VCaP (cell line): Measurements from ENCODE around the gene CTNNA1.
A peak's percentile ranks its signal among the peaks of the same experiment; 100 is the strongest.

Experiments
- H3K27ac ChIP-seq: fragments of 450-650 bp; 2 replicates; pipeline ENCODE4 v1.5.1; 2017
- TF ChIP-seq, protein P1 (sequence below): fragments of 450-650 bp; conservative IDR thresholded peaks from 2 replicates; pipeline ENCODE4 v1.5.1; 2017; ENCODE audit warnings: mild to moderate bottlenecking, moderate library complexity

CTNNA1 gene

DNA sequence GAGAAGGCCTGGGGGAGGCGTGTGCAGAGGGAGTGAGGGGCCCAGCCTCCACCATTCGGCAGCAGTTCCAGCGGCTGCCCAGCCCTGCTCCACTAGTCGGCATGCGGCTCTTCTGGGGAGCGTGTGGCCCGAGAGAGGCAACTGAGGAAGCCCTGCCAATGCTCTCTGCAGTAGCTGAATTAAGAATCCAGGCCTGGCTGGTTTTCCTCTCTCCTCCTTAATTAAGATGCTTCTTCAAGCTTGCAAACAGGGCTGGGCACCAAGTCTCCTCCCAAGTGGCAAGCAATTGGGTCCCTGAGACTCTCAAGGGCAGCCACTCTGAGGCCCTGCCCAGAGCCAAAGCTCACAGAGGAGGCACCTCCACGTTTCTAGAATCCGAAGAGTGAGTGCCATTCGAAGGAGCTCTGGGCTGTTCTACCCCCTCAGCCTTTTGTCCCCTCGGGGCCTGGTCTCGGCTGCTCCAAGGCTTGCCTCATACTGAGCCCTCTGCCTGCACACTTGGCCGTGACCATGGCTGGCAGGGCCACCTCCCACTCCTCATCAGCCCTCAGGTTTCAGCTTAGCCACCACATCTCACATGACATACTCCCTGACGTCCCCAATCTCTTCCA lies 197.3 kb downstream of the CTNNA1 start:
- TF ChIP-seq, protein P1, sequence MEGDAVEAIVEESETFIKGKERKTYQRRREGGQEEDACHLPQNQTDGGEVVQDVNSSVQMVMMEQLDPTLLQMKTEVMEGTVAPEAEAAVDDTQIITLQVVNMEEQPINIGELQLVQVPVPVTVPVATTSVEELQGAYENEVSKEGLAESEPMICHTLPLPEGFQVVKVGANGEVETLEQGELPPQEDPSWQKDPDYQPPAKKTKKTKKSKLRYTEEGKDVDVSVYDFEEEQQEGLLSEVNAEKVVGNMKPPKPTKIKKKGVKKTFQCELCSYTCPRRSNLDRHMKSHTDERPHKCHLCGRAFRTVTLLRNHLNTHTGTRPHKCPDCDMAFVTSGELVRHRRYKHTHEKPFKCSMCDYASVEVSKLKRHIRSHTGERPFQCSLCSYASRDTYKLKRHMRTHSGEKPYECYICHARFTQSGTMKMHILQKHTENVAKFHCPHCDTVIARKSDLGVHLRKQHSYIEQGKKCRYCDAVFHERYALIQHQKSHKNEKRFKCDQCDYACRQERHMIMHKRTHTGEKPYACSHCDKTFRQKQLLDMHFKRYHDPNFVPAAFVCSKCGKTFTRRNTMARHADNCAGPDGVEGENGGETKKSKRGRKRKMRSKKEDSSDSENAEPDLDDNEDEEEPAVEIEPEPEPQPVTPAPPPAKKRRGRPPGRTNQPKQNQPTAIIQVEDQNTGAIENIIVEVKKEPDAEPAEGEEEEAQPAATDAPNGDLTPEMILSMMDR: no peak
- H3K27ac ChIP-seq: peak overlapping the region; percentile 76

DNA sequence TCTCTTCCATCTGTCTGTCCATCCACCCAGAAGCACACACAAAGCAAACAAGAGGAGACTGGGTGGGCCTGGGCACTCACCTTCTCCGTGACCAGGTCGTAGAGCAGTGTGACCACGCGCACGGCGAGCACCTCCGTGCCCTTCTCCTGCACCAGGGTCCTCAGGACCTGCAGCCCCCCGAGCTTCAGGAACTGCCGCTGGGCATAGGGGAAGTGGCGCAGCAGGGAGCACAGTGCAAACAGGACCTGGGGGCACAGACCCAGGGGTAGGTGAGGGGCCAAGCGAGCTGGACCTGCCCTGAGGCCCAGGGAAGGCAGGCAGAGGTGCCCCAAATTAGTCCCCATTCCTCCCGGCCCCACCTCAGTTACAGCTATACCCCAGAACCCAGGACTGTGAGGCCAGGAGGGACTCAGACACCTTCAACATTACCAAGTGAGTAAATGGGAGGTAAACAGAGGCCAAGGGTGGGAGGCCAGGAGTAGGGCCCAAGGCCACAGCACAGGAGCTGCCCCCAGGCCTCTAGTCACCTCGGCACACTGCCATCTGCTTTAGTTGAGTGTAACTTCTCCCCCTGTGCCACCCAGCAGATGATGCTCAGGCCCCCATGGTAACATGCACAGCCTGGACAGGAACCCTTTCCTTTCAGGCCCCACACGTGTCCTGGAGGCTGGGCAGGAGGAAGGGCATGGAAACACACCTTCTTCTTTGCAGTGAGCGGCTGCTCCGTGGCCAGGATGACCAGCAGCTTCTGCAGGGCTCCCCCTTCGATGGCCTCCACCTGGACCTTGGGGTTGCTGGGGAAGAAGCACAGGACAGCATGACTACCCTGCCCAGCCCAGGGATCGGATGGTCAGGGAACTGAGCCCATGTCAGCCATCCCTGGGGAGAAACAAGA lies 198.1 kb downstream of the CTNNA1 start:
- peak overlapping the region; percentile 83 for H3K27ac ChIP-seq
- TF ChIP-seq, protein P1: no peak

DNA sequence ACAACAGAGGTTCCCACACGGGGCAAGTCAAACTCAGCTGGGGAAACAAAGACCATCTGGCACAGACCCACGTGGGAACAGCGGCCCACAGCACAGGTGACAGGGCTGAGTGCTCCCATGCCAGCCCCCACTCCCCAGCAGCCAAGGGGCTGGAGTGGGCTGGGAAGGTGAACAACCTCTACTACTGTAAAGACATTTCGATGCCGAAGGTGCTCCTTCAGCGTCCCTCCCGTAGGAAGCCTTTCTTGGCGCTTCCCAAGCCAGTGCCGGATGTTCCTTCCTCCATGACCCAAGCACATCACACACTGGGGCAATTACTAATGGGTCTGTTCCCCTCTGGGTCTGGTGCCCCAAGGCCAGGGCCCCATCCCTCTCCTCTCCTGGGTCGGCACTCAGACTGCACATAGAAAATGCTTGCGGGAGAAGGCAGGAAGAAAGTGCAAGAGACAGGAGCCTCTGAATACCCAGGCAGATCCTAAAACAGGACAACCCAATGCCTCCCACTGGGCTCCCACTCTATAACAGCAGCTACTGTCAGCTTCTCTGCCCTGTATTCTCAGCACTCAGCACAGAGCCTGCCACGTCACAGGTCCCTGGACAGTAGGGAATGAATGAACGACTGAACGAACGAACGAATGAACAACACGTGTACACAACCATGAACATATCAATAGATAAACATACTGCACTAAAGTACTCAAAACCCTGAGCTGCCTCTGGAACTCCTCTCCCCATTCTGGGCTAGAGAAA lies 198.9 kb downstream of the CTNNA1 start:
- TF ChIP-seq, protein P1: no peak
- H3K27ac ChIP-seq: peak overlapping the region; percentile 83

DNA sequence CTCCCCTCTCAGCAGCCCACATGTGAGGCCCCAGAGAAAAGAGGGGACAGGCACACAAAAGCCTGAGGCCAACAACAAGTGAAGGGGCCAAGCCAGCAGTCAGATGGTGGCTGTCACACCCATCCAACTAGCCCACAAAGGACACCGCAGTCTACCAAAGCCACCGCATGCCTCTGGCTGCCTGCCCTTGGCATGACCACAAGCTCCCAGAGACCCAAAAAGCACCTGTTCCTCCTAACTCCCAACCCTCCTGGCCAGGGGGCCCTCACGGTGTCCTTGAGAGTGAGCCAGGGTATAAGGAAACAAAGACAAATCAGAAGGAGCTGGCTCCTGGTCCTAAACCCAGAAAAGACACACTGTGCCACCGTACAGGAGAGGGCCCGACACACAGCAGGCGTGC lies 199.7 kb downstream of the CTNNA1 start:
- H3K27ac ChIP-seq: peak overlapping the region; percentile 83
- TF ChIP-seq, protein P1: no peak

DNA sequence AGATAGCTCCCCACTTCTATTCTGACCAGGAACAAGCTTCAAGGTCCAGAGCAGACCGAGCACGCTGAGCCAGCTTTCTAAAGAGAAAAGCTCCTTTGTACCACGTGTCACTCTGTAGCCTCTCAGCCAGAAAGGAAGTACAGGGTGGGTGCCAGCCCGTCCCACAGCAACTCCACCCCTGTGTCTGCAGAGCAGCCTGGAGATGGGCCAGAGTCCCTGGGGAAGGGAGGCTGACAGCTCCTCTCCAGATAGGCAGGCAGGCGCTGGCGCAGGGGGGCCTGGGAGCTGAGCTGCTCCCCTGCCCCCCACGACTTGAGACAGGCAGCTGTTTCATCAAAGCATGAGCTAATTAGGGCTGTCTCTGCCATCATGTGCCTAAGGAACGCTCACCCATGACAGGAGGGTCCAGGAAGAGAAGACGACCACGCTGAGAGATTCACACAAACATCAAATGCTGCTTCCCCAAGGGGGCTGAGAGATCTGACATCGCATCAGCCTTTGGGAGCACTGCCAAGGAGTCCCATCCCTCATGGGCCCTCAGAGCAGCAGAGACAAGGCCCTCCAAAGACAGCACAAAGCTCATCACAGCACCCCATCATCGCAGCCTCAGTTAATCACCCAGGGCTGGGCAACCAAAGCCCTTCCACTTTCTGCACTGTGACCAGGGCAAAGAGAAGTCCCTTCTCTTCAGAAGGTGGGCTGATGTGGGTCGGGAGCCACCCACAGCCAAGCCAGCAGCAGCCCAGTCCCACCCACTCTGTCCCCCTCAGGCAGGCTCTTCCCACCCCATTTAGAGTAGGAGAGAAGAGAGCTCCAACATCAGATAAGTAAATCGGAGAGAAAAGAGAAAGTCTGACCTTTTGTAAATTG lies 200.4 kb downstream of the CTNNA1 start:
- TF ChIP-seq, protein P1: no peak
- H3K27ac ChIP-seq: peak overlapping the region; percentile 83

DNA sequence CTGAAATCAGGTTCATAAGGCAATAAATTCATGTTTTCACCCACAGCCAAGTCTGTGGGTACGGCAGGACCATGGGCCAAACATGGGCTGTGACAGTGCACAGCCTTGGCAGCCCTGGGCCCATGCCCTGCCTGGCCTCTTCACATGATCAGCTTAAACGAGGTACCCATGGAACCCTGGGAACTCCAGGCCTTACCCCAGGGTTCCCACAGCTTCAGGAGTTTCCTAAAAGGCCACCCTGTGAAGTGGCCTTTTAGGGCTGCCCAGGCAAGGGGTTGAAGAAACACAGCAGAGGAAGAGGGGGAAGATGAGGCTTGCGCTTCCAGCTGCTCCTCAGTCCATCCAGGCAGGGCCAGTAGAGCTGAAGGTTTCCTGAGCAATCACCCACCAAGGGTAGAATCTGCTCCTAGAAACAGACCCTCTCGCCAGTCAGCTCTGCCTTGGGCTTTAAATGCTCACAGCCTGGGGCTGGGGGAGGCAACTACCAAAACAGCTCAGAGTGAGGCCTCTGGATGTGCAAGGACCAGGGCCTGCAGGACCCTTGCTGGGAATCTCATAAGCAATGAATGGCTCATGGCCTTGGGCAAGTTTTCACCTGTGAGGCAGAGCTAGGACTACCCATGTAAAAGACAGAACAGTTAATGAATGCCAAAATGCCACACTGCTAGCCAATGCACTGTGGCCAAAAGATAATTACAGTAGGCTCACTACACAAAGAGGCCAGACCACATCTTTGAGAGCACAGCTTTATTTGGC lies 201.2 kb downstream of the CTNNA1 start:
- TF ChIP-seq, protein P1: no peak
- peak overlapping the region; percentile 83 for H3K27ac ChIP-seq
